Esophagus (tissue), 2 donors: ENCODE data around the gene SRGAP2C. TPM values are rescaled to one million over a fixed set of nuclear protein-coding genes. Genes with fewer than 3 reads are reported as not detected.
"Not testable (repeated sequence)": the region's sequence is repeated elsewhere in the genome, so short reads cannot be mapped to it uniquely, and the experiment has no call there.

Experiments used
- H3K27ac ChIP-seq, 2 donors: one replicate each; pipeline ENCODE4 v1.5.1; 2013; ENCODE audit warnings: low read depth in 2 of 2, mild to moderate bottlenecking in 2 of 2, inconsistent platforms in 1 of 2, low read length in 1 of 2, moderate library complexity in 1 of 2
- H3K27me3 ChIP-seq, 2 donors: one replicate each; pipeline ENCODE4 v1.6.1; 2013; ENCODE audit warnings: low read length in 2 of 2, control low read depth in 1 of 2, mild to moderate bottlenecking in 1 of 2; ENCODE audit not compliant: insufficient read depth in 2 of 2, control insufficient read depth in 1 of 2
- H3K36me3 ChIP-seq, 2 donors: one replicate each; pipeline ENCODE4 v1.6.1; 2013; ENCODE audit warnings: low read length in 1 of 2; ENCODE audit not compliant: control insufficient read depth in 2 of 2, insufficient read depth in 2 of 2
- H3K4me1 ChIP-seq, 2 donors: one replicate each; pipeline ENCODE4 v1.6.1; 2013; ENCODE audit warnings: low read length in 1 of 2; ENCODE audit not compliant: control insufficient read depth in 2 of 2, insufficient read depth in 2 of 2
- H3K4me3 ChIP-seq, 2 donors: one replicate each; pipeline ENCODE4 v1.5.1; 2013; ENCODE audit warnings: low read length in 2 of 2, mild to moderate bottlenecking in 2 of 2, low read depth in 1 of 2, moderate library complexity in 1 of 2
- H3K9me3 ChIP-seq, 2 donors: one replicate each; pipeline ENCODE4 v1.6.1; 2013; ENCODE audit warnings: mild to moderate bottlenecking in 2 of 2, low read depth in 1 of 2, low read length in 1 of 2, moderate library complexity in 1 of 2; ENCODE audit not compliant: control insufficient read depth in 2 of 2, insufficient read depth in 1 of 2
- WGBS, 2 donors: extraction: QIAGEN DNeasy Blood & Tissue Kit; methylation state at CpG; one replicate each; pipeline ENCODE4 v1.1.7; 2013; 5-methylcytosine and 5-hydroxymethylcytosine counted together
- polyA plus RNA-seq, 2 donors: library from polyadenylated mRNA; stranded (reverse); fragments of 200-250 nt; gene quantifications; one replicate each; pipeline ENCODE4 v1.2.3, GENCODE V29; 2013
- donor health status: healthy with polysubstance abuse.
- donor health status: Bipolar disorder and iron deficiency.

Gene SRGAP2C
- polyA plus RNA-seq, 2 donors, result 2.0 to 2.8 TPM

DNA sequence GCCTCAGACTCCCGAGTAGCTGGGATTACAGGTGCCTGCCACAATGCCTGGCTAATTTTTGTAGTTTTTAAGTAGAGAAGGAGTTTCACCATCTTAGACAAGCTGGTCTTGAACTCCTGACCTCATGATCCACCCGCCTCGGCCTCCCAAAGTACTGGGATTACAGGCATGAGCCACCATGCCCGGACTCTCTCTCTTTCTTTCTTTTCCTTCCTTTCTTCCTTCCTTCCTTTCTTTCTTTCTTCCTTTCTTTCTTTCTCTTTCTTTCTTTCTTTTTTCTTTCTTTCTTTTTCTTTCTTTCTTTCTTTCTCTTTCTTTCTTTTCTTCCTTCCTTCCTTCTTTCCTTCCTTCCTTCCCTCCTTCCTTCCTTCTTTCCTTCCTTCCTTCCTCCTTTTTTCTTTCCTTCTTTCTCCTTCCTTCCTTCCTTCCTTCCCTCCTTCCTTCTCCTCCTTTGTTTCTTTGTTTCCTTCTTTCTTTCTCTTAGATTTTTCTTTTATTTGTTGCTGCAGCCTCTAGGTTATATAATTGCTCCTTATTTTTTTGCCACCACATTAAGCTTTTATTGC lies 234.4 kb downstream of the SRGAP2C start:
- not testable (repeated sequence) for H3K4me1 ChIP-seq, H3K36me3 ChIP-seq, H3K27ac ChIP-seq, H3K9me3 ChIP-seq, H3K27me3 ChIP-seq, H3K4me3 ChIP-seq
- WGBS, 2 donors, result 80 to 82% methylated on average over 4 of the region's 4 CpGs

DNA sequence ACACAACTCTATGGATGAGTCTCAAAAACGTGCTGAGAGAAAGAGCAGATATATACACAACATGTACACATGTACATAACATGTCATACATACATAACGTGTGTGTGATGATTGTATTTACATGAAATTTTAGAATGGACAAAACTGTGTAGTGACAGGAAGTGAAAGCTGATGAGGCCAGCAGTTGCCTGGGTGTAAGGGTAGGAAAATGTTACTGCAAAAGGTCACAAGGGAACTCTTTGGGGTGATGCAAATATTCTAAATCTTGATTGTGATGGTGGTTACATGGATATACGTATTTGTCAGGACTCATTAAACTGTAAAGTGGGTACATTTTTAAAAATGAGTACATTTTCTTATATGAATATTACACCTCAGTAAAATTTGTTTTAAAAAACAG lies 236.7 kb downstream of the SRGAP2C start:
- not testable (repeated sequence) for H3K27me3 ChIP-seq, H3K4me3 ChIP-seq, H3K9me3 ChIP-seq, H3K27ac ChIP-seq, H3K4me1 ChIP-seq, H3K36me3 ChIP-seq
- WGBS, 2 donors, result 64 to 70% methylated on average over 3 of the region's 3 CpGs

DNA sequence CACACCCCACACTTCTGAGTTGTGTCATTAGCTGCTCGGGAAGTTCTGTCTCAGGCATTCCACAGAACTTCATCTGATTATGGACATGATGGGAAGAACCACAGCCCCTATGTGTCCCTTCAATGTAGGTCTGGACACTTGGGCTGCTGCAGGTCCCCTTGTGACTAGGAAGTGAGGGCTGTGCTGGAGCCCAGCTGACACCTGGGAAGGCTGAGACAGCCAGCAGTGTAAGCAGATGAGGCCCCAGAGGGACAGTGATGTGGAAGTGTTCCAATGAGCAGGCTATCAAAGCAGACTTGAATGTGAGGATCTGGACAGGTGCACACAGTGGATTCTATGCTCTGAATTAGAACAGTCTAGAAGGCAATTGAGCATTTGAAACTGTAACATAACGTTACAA lies 239.2 kb downstream of the SRGAP2C start:
- not testable (repeated sequence) for H3K9me3 ChIP-seq, H3K27ac ChIP-seq, H3K4me1 ChIP-seq, H3K4me3 ChIP-seq, H3K36me3 ChIP-seq, H3K27me3 ChIP-seq
- 81 to 90% methylated on average over 2 of the region's 2 CpGs for WGBS, 2 donors

DNA sequence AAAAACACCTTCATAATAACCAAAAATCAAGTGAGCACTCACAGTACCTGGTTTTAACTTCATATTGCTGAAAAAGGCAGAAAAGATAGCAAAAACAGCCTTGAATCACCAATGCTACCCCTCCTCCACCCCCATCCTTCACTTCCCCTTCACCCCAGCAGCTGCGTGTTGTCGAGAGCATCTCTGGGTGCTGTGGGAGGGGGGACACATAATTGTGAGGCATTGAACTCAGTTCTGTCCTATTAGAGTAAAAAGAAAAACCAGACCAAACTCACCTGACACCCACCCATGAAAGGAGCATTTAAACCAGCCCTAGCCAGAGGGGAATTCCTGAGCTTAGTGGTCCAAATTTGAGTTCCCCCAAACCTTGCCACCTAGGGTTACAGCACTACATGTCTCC lies 248.7 kb downstream of the SRGAP2C start:
- H3K9me3 ChIP-seq, H3K27ac ChIP-seq, H3K36me3 ChIP-seq, H3K4me3 ChIP-seq, H3K27me3 ChIP-seq, H3K4me1 ChIP-seq: not testable (repeated sequence)
- 80 to 85% methylated on average over 2 of the region's 2 CpGs for WGBS, 2 donors

GRCh38 chr1:121438862-121439261 lies 254.1 kb downstream of the SRGAP2C start:
- 86 to 92% methylated on average over 3 of the region's 3 CpGs for WGBS, 2 donors

GRCh38 chr1:121440993-121441392 lies 256.2 kb downstream of the SRGAP2C start:
- WGBS, 2 donors, result 95% methylated on average over 4 of the region's 4 CpGs
- Histone ChIP-seq H3K4me1 (no peaks in the 10 kb centered on the region), H3K36me3 (no peaks in the 10 kb centered on the region), H3K4me3 (no peak overlapping the region), H3K27me3 (no peaks in the 10 kb centered on the region), H3K9me3 (no peaks in the 10 kb centered on the region), H3K27ac (no peak overlapping the region)

More at GRCh38 chr1:121438862-121439261, 254.1 kb downstream of the SRGAP2C start:
- H3K4me1 ChIP-seq, H3K9me3 ChIP-seq, H3K4me3 ChIP-seq, H3K27ac ChIP-seq, H3K27me3 ChIP-seq, H3K36me3 ChIP-seq: not testable (repeated sequence)

Other genes starting within 250 kb of the SRGAP2C start
- 1 to 10 TPM; 1.3 to 2.2 TPM for gene FAM72B, start 635 bp upstream of the SRGAP2C start, polyA plus RNA-seq